ENCODE measurements around the gene ABCA5.

The ABCA5 gene

DNA sequence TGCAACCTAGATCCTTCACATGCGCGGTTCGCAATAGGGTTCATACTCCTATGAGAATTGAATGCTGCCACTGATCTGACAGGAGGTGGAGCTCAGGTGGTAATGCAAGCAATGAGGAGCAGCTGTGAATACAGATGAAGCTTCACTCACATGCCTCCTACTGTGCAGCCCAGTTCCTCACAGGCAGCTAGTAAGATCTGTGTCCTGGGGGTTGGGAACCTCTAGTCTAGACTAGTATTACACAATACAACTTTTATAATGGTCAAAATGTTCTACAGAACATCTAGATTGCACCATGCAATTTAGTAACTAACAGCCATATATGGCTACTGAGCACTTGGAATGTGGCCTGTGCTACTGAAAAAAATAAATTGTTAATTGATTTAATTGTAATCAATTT lies 26.7 kb downstream of the ABCA5 start:
- TF ChIP-seq, protein P1, sequence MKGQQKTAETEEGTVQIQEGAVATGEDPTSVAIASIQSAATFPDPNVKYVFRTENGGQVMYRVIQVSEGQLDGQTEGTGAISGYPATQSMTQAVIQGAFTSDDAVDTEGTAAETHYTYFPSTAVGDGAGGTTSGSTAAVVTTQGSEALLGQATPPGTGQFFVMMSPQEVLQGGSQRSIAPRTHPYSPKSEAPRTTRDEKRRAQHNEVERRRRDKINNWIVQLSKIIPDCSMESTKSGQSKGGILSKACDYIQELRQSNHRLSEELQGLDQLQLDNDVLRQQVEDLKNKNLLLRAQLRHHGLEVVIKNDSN (IDR thresholded peaks at IDR 0.05): no peak
- no peak for TF ChIP-seq NFIC (IDR thresholded peaks at IDR 0.05)
- TF ChIP-seq TEAD4 (IDR thresholded peaks at IDR 0.05): no peak
- TF ChIP-seq EGR1 (IDR thresholded peaks at IDR 0.05): no peak
- no peak for TF ChIP-seq CREB1 (IDR thresholded peaks at IDR 0.05; ENCODE audit: low read depth)
- TF ChIP-seq TCF12 (IDR thresholded peaks at IDR 0.05; ENCODE audit: low read depth): no peak
- TF ChIP-seq YY1 (IDR thresholded peaks at IDR 0.05; ENCODE audit: low read depth): no peak
- no peak for TF ChIP-seq ZBTB7A (IDR thresholded peaks at IDR 0.05; ENCODE audit: low read depth)
- TF ChIP-seq CEBPB (IDR thresholded peaks at IDR 0.05): no peak

DNA sequence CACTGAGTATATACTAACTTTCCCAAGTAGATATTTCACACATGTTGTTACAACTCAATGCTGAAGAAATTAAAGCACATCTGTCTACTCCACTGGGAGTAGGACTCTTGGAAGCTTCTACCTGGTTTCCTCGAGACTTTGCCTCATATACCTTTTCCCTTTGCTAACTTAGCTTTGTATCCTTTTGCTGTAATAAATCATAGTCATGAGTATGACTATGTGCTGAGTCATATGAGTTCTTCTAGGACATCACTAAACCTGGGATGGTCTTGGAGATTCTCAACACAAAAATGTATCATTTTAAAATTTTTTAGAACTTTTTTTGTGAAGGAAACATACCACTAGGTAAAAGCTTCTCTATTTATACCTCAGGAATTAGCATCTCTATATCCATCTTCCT lies 39.8 kb downstream of the ABCA5 start:
- TF ChIP-seq CREB1 (IDR thresholded peaks at IDR 0.05; ENCODE audit: low read depth) (no peak), CEBPB (IDR thresholded peaks at IDR 0.05) (no peak), TAF1 (IDR thresholded peaks at IDR 0.05; ENCODE audit: low read depth) (no peak), NFIC (IDR thresholded peaks at IDR 0.05) (no peak), ZBTB7A (IDR thresholded peaks at IDR 0.05; ENCODE audit: low read depth) (no peak), EP300 (IDR thresholded peaks at IDR 0.05; ENCODE audit: borderline replicate concordance) (no peak), TCF12 (IDR thresholded peaks at IDR 0.05; ENCODE audit: low read depth) (no peak), EGR1 (IDR thresholded peaks at IDR 0.05) (no peak), RAD21 (IDR thresholded peaks at IDR 0.05; ENCODE audit: low read depth) (no peak), TEAD4 (IDR thresholded peaks at IDR 0.05) (no peak), FOXM1 (IDR thresholded peaks at IDR 0.05; ENCODE audit: borderline replicate concordance, low read depth) (no peak), YY1 (IDR thresholded peaks at IDR 0.05; ENCODE audit: low read depth) (no peak)
- TF ChIP-seq, protein P2, sequence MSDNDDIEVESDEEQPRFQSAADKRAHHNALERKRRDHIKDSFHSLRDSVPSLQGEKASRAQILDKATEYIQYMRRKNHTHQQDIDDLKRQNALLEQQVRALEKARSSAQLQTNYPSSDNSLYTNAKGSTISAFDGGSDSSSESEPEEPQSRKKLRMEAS (IDR thresholded peaks at IDR 0.05): no peak
- TF ChIP-seq, protein P1 (IDR thresholded peaks at IDR 0.05): no peak
- TF ChIP-seq, protein P3, sequence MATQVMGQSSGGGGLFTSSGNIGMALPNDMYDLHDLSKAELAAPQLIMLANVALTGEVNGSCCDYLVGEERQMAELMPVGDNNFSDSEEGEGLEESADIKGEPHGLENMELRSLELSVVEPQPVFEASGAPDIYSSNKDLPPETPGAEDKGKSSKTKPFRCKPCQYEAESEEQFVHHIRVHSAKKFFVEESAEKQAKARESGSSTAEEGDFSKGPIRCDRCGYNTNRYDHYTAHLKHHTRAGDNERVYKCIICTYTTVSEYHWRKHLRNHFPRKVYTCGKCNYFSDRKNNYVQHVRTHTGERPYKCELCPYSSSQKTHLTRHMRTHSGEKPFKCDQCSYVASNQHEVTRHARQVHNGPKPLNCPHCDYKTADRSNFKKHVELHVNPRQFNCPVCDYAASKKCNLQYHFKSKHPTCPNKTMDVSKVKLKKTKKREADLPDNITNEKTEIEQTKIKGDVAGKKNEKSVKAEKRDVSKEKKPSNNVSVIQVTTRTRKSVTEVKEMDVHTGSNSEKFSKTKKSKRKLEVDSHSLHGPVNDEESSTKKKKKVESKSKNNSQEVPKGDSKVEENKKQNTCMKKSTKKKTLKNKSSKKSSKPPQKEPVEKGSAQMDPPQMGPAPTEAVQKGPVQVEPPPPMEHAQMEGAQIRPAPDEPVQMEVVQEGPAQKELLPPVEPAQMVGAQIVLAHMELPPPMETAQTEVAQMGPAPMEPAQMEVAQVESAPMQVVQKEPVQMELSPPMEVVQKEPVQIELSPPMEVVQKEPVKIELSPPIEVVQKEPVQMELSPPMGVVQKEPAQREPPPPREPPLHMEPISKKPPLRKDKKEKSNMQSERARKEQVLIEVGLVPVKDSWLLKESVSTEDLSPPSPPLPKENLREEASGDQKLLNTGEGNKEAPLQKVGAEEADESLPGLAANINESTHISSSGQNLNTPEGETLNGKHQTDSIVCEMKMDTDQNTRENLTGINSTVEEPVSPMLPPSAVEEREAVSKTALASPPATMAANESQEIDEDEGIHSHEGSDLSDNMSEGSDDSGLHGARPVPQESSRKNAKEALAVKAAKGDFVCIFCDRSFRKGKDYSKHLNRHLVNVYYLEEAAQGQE (IDR thresholded peaks at IDR 0.05; ENCODE audit: low read depth): no peak

DNA sequence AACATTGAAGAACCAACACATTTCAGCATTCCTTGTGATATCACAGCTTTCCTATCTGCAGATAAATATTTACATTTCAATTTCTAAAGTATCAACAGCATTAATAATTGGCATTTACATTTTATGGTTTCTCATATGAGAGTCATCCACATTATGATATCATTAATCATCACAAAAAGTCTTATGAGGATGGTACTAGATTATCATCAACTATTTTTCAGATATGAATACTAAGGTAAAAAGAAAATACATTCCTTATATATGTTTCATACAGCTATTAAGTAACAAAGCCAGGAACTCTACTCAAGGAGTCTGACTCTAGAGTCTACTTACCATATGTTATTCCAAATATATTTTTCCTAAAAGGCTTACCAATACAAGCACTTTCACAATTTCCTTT lies 40.7 kb downstream of the ABCA5 start:
- TF ChIP-seq, protein P1 (IDR thresholded peaks at IDR 0.05): no peak
- no peak for TF ChIP-seq EGR1 (IDR thresholded peaks at IDR 0.05)

DNA sequence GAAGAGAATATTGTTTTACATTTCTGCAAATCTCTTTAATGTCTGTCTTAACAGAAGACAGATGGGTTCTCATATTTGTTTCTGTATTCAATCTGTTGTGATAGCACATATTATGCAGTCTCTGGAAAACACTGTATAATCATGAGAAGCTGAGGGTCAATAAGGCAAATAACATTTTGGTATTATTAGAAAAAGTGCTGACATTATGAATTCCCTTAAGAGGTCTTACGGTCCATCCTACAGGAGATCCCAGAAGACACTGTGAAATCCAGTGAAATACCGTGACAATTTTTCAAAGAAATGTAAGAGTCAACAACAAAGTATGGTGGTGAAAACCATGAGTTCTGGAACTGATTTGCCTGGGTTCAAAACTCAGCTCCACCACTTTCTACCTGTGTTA lies 42.3 kb downstream of the ABCA5 start:
- TF ChIP-seq, protein P1 (IDR thresholded peaks at IDR 0.05): no peak
- TF ChIP-seq TEAD4 (IDR thresholded peaks at IDR 0.05): no peak
- no peak for TF ChIP-seq CREB1 (IDR thresholded peaks at IDR 0.05; ENCODE audit: low read depth)
- no peak for TF ChIP-seq EGR1 (IDR thresholded peaks at IDR 0.05)
- TF ChIP-seq NFIC (IDR thresholded peaks at IDR 0.05): no peak
- TF ChIP-seq EP300 (IDR thresholded peaks at IDR 0.05; ENCODE audit: borderline replicate concordance): no peak
- no peak for TF ChIP-seq TAF1 (IDR thresholded peaks at IDR 0.05; ENCODE audit: low read depth)
- no peak for TF ChIP-seq YY1 (IDR thresholded peaks at IDR 0.05; ENCODE audit: low read depth)
- TF ChIP-seq, protein P3 (IDR thresholded peaks at IDR 0.05; ENCODE audit: low read depth): no peak

DNA sequence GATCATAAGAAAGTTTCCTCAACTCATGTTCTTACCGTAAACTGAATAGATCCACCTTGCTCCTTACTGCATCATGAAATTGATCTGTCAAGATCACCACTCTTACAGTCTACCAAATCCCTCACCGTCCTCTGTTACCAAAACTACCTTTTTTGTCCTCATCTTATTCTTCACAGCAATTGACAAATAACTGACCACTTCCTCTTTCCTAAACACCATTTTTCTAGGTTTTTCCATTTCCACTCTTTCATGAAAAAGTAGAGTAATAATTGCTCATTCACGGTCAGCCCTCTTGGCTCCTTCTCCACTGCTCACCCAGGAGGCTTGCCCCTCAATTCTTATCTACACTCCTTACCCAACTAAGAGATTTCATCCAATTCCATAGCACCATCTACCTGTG lies 44.9 kb downstream of the ABCA5 start:
- TF ChIP-seq, protein P2 (IDR thresholded peaks at IDR 0.05): no peak
- TF ChIP-seq, protein P3 (IDR thresholded peaks at IDR 0.05; ENCODE audit: low read depth): no peak
- no peak for TF ChIP-seq EGR1 (IDR thresholded peaks at IDR 0.05)
- TF ChIP-seq, protein P1 (IDR thresholded peaks at IDR 0.05): no peak
- no peak for TF ChIP-seq FOXM1 (IDR thresholded peaks at IDR 0.05; ENCODE audit: borderline replicate concordance, low read depth)
- TF ChIP-seq NFIC (IDR thresholded peaks at IDR 0.05): no peak
- TF ChIP-seq CREB1 (IDR thresholded peaks at IDR 0.05; ENCODE audit: low read depth): no peak
- no peak for TF ChIP-seq EP300 (IDR thresholded peaks at IDR 0.05; ENCODE audit: borderline replicate concordance)
- no peak for TF ChIP-seq YY1 (IDR thresholded peaks at IDR 0.05; ENCODE audit: low read depth)
- no peak for TF ChIP-seq RAD21 (IDR thresholded peaks at IDR 0.05; ENCODE audit: low read depth)
- no peak for TF ChIP-seq TEAD4 (IDR thresholded peaks at IDR 0.05)
- TF ChIP-seq TCF12 (IDR thresholded peaks at IDR 0.05; ENCODE audit: low read depth): no peak
- TF ChIP-seq CEBPB (IDR thresholded peaks at IDR 0.05): no peak
- TF ChIP-seq ZBTB7A (IDR thresholded peaks at IDR 0.05; ENCODE audit: low read depth): no peak
- TF ChIP-seq TAF1 (IDR thresholded peaks at IDR 0.05; ENCODE audit: low read depth): no peak
